Neural progenitor cell (in vitro differentiated cells): ENCODE data around the gene TSPAN11. TPM values are rescaled to one million over a fixed set of nuclear protein-coding genes. Genes with fewer than 3 reads are reported as not detected.

Experiments used
- DNase-seq: peaks from one replicate; pipeline ENCODE4 v3.0.0-alpha.2; 2016; ENCODE audit warnings: low spot score
- H2AFZ ChIP-seq: fragments of 200-600 bp; sonication (generic); replicated peaks from 2 replicates; pipeline ENCODE4 v1.6.1; 2016; ENCODE audit warnings: antibody characterized with exemption
- H3F3A ChIP-seq: fragments of 200-600 bp; sonication (generic); 2 replicates; pipeline ENCODE4 v1.6.1; 2016; ENCODE audit warnings: antibody characterized with exemption, low read depth
- H3K27ac ChIP-seq: fragments of 200-600 bp; sonication (generic); 2 replicates; pipeline ENCODE4 v1.5.1; 2016; ENCODE audit warnings: mild to moderate bottlenecking
- H3K27me3 ChIP-seq: fragments of 200-600 bp; sonication (generic); 2 replicates; pipeline ENCODE4 v1.6.1; 2016; ENCODE audit warnings: mild to moderate bottlenecking, moderate library complexity
- H3K36me3 ChIP-seq: fragments of 200-600 bp; sonication (generic); 2 replicates; pipeline ENCODE4 v1.5.1; 2016
- H3K4me1 ChIP-seq: fragments of 200-600 bp; sonication (generic); 2 replicates; pipeline ENCODE4 v1.6.1; 2016; ENCODE audit warnings: mixed run types
- H3K4me2 ChIP-seq: fragments of 200-600 bp; sonication (generic); 2 replicates; pipeline ENCODE4 v1.6.1; 2016
- H3K4me3 ChIP-seq: fragments of 200-600 bp; sonication (generic); 2 replicates; pipeline ENCODE4 v1.5.1; 2016
- H3K79me2 ChIP-seq: fragments of 200-600 bp; sonication (generic); 2 replicates; pipeline ENCODE4 v1.6.1; 2016; ENCODE audit warnings: low read depth
- H3K9ac ChIP-seq: fragments of 200-600 bp; sonication (generic); 2 replicates; pipeline ENCODE4 v1.6.1; 2016
- H3K9me3 ChIP-seq: fragments of 200-600 bp; sonication (generic); 2 replicates; pipeline ENCODE4 v1.5.1; 2016; ENCODE audit warnings: low read depth
- H4K20me1 ChIP-seq: fragments of 200-600 bp; sonication (generic); 2 replicates; pipeline ENCODE4 v1.6.1; 2016; ENCODE audit warnings: low read depth
- H3K27ac Mint-ChIP-seq: 3 replicates; pipeline ENCODE4 v1.8.0; 2021; ENCODE audit warnings: mixed read lengths
- H3K27me3 Mint-ChIP-seq: 2 replicates; pipeline ENCODE4 v1.8.0; 2022; ENCODE audit warnings: low read depth, mild to moderate bottlenecking, inconsistent platforms, moderate library complexity, mixed read lengths; ENCODE audit not compliant: insufficient read depth
- H3K36me3 Mint-ChIP-seq: 3 replicates; pipeline ENCODE4 v1.8.0; 2021; ENCODE audit warnings: mixed read lengths
- H3K4me1 Mint-ChIP-seq: 3 replicates; pipeline ENCODE4 v1.8.0; 2021; ENCODE audit warnings: mixed read lengths
- H3K4me3 Mint-ChIP-seq: 3 replicates; pipeline ENCODE4 v1.8.0; 2021; ENCODE audit warnings: mild to moderate bottlenecking, moderate library complexity, mixed read lengths
- H3K9me3 Mint-ChIP-seq: 3 replicates; pipeline ENCODE4 v1.8.0; 2020; ENCODE audit warnings: mixed read lengths
- EZH2 ChIP-seq: fragments of 200-600 bp; sonication (generic); IDR thresholded peaks from 2 replicates; pipeline ENCODE4 v1.6.1; 2017; ENCODE audit warnings: antibody characterized with exemption, mild to moderate bottlenecking, moderate library complexity
- EZH2phosphoT487 ChIP-seq: fragments of 200-600 bp; sonication (generic); IDR thresholded peaks from 2 replicates; pipeline ENCODE4 v1.6.1; 2017; ENCODE audit warnings: antibody characterized with exemption
- total RNA-seq: library from RNA; depleted of rRNA; stranded (reverse); fragments of >200 nt; gene quantifications from 2 replicates; pipeline ENCODE4 v1.2.3, GENCODE V29; 2015; ENCODE audit warnings: low replicate concordance
- TF ChIP-seq, protein P1 (sequence below): fragments of 200-600 bp; sonication (generic); IDR thresholded peaks from 2 replicates; pipeline ENCODE4 v1.5.1; 2017; ENCODE audit warnings: antibody characterized with exemption, mild to moderate bottlenecking

The TSPAN11 gene
- total RNA-seq, 1 donor from 2014 or later, result 7.4 TPM

DNA sequence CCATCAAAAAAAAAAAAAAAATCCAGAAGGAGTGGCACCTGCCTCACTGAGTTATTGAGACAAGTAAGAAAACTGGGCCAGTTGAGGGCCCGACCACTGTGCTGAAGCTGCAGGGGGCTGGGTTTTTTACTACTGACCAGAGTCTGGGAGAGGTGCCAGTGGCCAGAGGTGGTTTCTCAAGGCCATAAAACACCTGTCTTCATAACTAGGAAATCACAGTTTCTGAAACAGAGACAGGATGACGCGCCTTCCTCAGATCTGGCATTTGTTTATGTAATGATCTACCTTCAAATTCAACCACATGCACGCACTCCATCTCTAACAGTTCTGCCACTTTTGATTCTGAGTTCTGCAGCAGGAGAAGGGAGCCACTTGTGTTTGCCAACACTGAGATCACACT is 12.7 kb downstream of the TSPAN11 start:
- Histone ChIP-seq H3K9ac (no peak overlapping the region), H3K9me3 (no peaks in the 10 kb centered on the region), H2AFZ (no peak overlapping the region), H3K4me1 (peaks cover 16% of the 10 kb centered on the region), H3K4me2 (no peak overlapping the region), H3K27me3 (no peaks in the 10 kb centered on the region), H3K27ac (no peak overlapping the region), H3K79me2 (peaks cover 32% of the 10 kb centered on the region), H3K4me3 (no peak overlapping the region), H4K20me1 (no peaks in the 10 kb centered on the region), H3K36me3 (no peaks in the 10 kb centered on the region), H3F3A (no peaks in the 10 kb centered on the region)
- no peak overlapping the region for H3K27ac Mint-ChIP-seq
- peaks cover 18% of the 10 kb centered on the region for H3K9me3 Mint-ChIP-seq
- peaks cover 25% of the 10 kb centered on the region for H3K36me3 Mint-ChIP-seq
- no peaks in the 10 kb centered on the region for H3K27me3 Mint-ChIP-seq
- no peak for DNase-seq
- no peak for TF ChIP-seq EZH2phosphoT487
- TF ChIP-seq EZH2, result no peak
- H3K4me3 Mint-ChIP-seq, result no peak overlapping the region
- H3K4me1 Mint-ChIP-seq, result peaks cover under 1% of the 10 kb centered on the region

DNA sequence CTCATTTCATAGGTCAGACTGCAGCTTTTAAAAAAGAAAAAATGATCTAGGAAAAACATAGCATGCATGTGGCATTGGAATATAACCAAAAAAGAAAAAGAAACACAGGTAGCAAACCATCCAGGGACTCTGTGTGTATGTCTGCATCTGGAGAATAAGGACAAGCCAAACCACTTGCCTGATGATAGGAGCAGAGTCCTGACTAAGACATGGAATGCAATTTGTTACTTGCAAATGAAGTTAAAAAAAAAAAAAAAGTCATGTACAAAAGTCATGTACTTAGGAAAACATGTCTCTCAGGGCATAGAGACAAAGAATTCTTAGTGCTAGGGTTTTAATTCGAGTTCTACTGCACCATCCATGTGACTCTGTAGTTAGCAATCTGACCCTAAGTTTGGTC is 15.9 kb downstream of the TSPAN11 start:
- no peaks in the 10 kb centered on the region for H3K36me3 ChIP-seq
- H3K9ac ChIP-seq, result no peak overlapping the region
- H3K4me2 ChIP-seq, result no peak overlapping the region
- no peaks in the 10 kb centered on the region for H3K27me3 ChIP-seq
- Mint-ChIP-seq H3K27me3 (no peaks in the 10 kb centered on the region), H3K36me3 (peaks cover 11% of the 10 kb centered on the region), H3K4me1 (peaks cover 9% of the 10 kb centered on the region), H3K27ac (no peak overlapping the region), H3K4me3 (no peak overlapping the region), H3K9me3 (peaks cover 11% of the 10 kb centered on the region)
- peaks cover 32% of the 10 kb centered on the region for H3K79me2 ChIP-seq
- TF ChIP-seq EZH2phosphoT487, result no peak
- TF ChIP-seq EZH2, result no peak
- TF ChIP-seq, protein P1, sequence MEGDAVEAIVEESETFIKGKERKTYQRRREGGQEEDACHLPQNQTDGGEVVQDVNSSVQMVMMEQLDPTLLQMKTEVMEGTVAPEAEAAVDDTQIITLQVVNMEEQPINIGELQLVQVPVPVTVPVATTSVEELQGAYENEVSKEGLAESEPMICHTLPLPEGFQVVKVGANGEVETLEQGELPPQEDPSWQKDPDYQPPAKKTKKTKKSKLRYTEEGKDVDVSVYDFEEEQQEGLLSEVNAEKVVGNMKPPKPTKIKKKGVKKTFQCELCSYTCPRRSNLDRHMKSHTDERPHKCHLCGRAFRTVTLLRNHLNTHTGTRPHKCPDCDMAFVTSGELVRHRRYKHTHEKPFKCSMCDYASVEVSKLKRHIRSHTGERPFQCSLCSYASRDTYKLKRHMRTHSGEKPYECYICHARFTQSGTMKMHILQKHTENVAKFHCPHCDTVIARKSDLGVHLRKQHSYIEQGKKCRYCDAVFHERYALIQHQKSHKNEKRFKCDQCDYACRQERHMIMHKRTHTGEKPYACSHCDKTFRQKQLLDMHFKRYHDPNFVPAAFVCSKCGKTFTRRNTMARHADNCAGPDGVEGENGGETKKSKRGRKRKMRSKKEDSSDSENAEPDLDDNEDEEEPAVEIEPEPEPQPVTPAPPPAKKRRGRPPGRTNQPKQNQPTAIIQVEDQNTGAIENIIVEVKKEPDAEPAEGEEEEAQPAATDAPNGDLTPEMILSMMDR, result no peak
- no peaks in the 10 kb centered on the region for H3F3A ChIP-seq
- H4K20me1 ChIP-seq, result no peaks in the 10 kb centered on the region
- H3K4me1 ChIP-seq, result peaks cover 17% of the 10 kb centered on the region
- no peak overlapping the region for H3K27ac ChIP-seq
- no peak overlapping the region for H3K4me3 ChIP-seq
- H3K9me3 ChIP-seq, result no peaks in the 10 kb centered on the region
- no peak for DNase-seq
- H2AFZ ChIP-seq, result no peak overlapping the region

DNA sequence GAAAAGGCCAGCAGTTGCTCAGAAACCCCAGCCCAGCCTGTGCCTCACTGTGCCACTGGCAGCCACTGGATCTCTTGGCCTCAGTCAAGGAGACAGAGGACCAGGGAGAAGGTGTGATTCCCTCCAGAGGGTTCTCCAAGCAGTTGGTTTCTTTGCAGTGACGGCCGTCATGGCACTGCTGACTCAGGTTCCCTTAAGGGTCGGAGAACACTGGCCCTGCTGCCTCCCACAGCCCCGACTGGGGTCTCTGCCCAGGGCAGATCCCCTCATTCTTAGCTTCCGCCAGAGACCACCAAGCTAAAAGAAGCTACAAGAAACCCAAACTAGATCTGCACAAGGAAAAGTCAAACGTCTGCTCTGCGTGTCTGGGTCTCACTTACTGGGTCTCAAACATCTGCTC is 16.4 kb downstream of the TSPAN11 start:
- Histone ChIP-seq H3F3A (no peaks in the 10 kb centered on the region), H3K27ac (no peak overlapping the region), H3K4me2 (no peak overlapping the region), H3K4me1 (peaks cover 17% of the 10 kb centered on the region), H3K79me2 (peaks cover 29% of the 10 kb centered on the region), H4K20me1 (no peaks in the 10 kb centered on the region), H3K27me3 (no peaks in the 10 kb centered on the region), H3K36me3 (no peaks in the 10 kb centered on the region), H3K4me3 (no peak overlapping the region), H2AFZ (no peak overlapping the region), H3K9me3 (no peaks in the 10 kb centered on the region), H3K9ac (no peak overlapping the region)
- no peaks in the 10 kb centered on the region for H3K27me3 Mint-ChIP-seq
- no peak for TF ChIP-seq EZH2phosphoT487
- TF ChIP-seq EZH2, result no peak
- TF ChIP-seq, protein P1, result no peak
- H3K4me3 Mint-ChIP-seq, result no peak overlapping the region
- peaks cover 14% of the 10 kb centered on the region for H3K9me3 Mint-ChIP-seq
- no peak for DNase-seq
- H3K36me3 Mint-ChIP-seq, result peaks cover 14% of the 10 kb centered on the region
- peaks cover 9% of the 10 kb centered on the region for H3K4me1 Mint-ChIP-seq
- no peak overlapping the region for H3K27ac Mint-ChIP-seq

DNA sequence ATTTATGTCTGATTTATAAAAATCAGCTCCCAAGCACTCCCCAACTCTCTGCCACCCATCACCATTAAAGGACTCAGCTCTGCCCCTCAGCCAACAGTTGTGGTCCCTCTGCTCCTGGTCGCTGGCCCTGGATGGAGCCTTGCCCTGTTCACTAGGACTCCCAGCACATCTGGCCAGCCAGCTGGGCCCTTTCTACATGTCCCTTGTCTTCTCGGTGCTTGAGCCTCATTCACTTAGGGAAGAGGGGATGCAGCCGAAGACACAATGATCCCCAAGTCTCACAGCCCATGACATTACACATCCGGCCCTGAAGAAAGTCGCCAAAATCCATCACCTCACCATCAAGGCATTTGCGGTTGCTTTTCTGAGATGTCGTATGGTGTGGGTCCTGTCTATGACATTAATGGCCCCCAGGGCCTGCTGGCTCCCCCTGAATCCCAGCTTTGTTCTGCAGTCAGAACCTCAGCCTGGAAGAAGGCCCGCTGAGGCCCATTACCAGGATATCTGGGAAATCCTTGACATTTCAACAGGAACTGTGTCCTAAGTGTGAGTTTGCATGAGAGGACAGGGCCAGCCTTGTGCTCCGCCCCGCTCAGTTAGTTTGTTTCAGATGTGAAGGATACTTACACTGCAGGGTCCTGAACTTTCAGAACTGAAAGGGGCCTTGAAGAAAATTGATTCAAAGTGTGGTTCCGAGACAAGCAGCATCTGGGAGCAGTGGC is 19.1 kb downstream of the TSPAN11 start:
- no peak for TF ChIP-seq EZH2
- TF ChIP-seq EZH2phosphoT487, result no peak
- Histone ChIP-seq H2AFZ (no peak overlapping the region), H3F3A (no peaks in the 10 kb centered on the region), H3K27me3 (no peaks in the 10 kb centered on the region), H3K4me1 (peaks cover 9% of the 10 kb centered on the region), H3K9ac (no peak overlapping the region), H3K27ac (no peak overlapping the region), H4K20me1 (no peaks in the 10 kb centered on the region), H3K36me3 (no peaks in the 10 kb centered on the region), H3K9me3 (no peaks in the 10 kb centered on the region), H3K4me3 (no peak overlapping the region), H3K4me2 (no peak overlapping the region), H3K79me2 (peaks cover 29% of the 10 kb centered on the region)
- Mint-ChIP-seq H3K36me3 (peaks cover 21% of the 10 kb centered on the region), H3K27me3 (no peaks in the 10 kb centered on the region), H3K4me1 (peaks cover 13% of the 10 kb centered on the region), H3K9me3 (peaks cover 20% of the 10 kb centered on the region), H3K27ac (no peak overlapping the region), H3K4me3 (no peak overlapping the region)
- no peak for DNase-seq
